ENCODE results near the gene NQO2.
A peak's percentile ranks its signal among the peaks of the same experiment; 100 is the strongest.
"Not testable (repeated sequence)": the region's sequence is repeated elsewhere in the genome, so short reads cannot be mapped to it uniquely, and the experiment has no call there.

Gene NQO2

DNA sequence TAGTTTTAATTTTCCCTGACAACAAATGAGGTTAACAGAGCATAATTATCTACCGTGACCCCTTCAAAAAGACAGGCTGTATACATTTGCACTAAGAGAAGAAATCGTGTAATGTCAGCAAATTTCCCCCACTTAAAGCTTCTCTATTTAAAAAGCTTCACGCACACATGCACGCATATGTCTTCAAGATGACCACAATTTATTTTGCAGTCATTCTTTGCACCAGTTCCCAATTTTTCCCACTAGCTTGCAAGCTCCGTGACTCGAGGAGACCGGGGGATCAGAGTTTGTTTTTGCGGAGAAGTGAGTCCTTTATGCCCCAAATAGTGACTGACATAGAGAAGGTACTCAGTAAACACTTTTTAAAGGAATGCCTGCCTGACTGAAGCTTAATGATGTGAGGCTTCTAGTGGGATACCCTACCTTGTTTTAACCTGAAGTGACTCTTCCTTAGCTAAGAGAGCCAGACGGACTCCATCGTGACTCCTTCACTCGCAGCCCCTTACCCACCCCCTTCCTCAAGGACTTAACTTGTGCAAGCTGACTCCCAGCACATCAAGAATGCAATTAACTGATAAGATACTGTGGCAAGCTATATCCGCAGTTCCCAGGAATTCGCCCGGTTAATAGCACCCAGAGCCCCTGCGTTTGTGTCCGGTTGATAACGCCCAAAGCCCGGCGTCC, 9.3 kb upstream of the NQO2 start:
- no peak for DNase-seq

- DNase-seq = no peak
These were observed 8.7 kb upstream of the NQO2 start for GRCh38 chr6:2990932-2991506.

DNA sequence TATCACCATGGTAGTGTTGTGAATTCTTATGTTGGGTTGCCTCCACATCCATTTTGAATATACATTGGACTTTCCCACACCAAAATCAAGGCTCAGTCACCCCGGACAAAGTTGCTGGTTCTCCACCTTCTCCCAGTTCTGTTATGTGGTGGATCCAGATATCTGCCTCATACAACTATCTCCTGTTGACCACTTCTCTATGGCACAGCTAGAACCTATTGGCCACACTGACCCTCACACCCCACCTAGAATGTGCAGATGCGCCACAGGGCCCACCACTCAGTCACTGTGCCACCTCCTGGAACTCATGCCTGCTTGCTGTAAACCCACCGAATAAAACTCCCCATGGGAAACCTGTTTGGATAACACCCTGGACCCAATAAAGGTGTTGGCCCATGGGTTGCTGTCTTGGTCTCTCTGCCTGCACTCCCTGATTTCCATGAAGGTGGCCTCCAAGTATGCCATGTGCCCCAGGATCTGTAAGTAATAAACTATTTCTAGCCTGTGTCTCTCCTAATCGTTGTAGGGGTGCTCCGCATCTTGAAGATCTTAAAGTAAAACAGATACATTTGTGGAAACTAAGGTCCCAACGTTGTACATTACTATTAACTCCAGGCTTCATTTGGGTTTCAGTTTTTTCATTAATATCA, 7.2 kb upstream of the NQO2 start:
- no peak for DNase-seq

DNA sequence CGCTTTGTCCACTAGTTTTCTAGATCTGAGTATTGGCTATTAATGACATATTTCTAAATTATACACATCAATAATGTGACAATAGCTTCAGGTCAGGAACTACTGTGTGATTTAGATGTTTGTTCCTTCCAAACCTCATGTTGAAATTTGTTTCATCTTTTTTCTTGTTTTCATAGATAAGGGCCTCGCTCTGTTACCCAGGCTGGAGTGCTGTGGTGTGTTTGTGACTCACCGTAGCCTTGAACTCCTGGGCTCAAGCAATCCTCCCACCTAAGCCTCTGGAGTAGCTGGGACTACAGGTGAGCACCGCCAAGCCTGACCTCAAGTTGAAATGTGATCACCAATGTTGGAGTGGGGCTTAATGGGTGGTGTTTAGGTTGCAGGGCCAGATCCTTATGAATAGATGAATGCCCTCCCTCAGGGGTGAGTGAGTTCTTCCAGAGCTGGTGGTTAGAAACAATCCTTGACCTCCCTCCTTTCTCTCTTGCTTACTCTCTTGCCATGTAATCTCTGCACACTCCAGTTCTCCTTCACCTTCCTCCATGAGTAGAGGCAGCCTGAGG, 5.9 kb upstream of the NQO2 start:
- DNase-seq = no peak

DNA sequence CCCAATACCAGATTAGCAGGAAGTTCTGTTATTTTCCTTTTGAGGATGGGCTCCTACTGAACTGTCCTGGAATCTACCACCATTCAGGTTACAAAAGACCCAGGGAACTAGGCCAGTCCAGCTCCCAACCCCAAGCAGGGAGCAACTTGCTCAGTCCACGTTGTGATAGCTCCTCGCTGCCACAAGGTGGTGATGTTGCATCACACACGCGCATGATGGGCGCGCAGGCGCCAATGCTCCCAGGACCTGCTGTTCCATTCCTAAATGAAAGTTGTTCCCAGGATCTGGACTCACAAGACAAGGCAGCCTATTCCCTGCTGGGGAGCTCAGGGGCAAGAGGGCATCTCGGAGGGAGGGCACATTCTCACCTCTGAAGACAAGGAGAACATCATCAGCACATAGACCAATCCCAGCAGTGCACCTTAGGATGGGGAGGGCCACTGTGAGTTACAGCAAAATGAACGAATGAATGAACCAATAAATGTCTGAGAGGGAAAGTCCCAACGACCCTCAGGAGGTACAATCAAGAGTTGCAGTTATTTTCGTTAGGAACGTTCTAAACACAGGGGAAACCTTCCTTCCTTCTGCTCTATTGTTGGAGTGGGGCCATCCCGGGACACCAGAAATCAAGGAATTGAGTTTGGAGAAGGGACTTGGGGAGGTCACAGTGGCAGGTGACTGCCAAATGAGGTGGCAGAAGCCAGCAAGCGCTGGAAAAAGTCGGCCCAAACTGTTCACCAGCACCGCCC, 1.3 kb upstream of the NQO2 start:
- not testable (repeated sequence) for DNase-seq

DNA sequence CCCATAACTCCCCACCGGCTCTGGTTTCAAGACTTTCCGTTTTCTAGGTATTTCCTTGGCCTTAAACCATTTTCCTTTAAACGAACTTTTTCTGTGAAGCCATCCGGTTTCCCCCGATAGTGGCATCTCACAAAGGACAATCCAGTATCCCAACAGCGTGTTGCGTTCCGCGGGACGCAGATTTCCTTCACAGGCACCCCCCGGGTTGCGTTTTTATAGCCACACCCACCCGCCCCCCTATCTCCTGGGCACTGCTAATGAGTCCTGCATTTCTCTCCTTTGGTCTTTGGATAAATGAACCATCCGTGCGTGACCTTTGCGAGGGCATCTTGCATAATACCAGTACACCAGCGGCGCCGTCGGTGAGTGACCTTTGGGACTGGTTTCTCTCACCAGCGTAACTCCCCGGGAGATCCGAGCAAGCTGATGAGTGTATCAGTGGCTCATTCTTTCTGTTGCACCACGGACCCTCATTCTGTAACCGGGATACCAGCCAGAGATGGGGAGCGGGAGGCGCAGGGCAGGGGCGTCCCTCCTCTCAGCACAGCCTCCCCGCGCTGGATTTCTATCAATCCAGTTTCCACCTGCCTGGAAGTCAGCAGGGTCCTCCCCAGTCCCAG, 586 bp upstream of the NQO2 start:
- DNase-seq = peak; percentile 83

DNA sequence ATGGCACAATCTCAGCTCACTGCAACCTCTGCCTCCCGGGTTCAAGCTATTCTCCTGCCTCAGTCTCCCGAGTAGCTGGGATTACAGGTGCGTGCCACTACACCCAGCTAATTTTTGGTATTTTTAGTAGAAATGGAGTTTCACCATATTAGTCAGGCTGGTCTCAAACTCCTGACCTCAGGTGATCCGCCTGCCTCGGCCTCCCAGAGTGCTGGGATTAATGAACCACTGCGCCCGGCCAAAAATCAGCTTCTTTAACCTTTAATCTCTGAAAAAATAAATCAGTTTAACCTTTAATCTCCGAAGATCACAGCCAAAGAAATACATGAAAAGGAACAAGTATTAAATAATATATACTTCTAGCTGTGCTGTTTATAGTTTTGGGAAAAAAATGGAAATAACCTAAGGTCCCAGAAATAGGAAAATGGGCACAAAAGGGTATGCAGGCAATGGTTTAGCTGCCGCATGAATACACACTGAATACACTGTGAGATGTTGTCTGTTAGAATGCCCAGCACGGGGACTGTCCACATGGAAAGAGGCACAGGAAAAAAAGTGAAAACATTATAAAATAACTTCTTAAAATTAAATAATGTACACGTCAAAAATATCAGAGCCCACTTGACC, 1.6 kb downstream of the NQO2 start:
- DNase-seq = no peak

DNA sequence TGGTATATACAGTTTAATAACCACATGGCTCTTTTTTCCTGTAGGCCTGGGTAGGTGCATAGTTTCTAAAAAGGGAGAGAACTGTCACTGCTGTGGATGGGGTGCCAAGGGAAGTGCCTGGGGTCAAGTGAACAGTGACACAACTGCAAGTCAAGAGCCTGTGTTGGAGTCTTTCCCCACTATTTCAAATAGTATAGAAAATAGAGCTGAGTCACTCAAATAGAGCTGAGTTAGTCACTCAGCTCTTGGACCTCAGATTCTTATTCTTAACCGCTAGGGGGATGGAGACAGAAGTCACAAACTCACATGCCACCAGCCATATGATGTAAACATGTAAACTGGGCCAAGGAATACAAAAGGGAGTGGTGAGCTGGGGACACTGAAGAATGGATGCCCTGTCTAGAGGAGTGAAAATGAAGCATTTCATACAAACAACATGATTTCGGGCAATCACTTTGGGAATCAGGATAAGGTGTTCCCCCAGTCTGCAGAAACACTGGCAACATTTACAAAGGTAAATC, 2.1 kb downstream of the NQO2 start:
- no peak for DNase-seq

DNA sequence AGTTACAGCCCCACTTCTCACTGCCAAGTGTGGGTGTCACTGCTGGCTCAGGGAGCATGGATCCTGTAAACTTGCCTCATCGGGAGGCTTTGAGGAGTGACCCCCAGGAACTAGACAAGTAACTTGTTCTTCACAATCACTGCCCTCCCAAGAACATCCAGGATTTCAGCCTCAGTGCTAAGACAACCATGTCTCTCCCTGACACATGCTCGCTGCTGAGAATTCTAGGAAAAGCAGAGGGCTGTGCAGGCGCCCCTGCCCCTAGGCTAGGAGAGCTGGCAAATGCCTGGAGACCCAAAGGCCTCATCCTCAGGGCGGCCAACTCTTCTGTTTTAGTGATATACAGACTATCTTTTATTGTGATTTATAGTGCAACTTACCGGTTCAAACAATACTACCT, 3.5 kb downstream of the NQO2 start:
- not testable (repeated sequence) for DNase-seq

DNA sequence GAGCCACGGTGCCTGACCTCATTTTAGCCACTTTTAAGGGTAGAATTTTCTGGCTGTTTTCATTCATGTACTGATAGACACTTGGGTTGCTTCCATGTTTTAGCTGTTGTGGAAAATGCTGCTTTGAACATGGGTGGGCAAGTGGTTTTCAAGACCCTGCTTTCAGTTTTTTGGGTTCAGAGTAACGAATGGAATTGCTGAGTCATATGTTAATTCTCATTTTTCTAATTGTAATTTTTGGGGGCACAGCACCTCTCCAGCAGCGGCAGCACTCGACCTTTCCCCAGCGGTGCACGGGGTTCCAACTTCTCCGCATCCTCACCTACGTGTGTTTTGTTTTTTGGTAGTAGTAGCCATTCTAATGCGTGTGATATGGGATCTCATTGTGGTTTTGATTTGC, 5.4 kb downstream of the NQO2 start:
- DNase-seq = no peak

DNA sequence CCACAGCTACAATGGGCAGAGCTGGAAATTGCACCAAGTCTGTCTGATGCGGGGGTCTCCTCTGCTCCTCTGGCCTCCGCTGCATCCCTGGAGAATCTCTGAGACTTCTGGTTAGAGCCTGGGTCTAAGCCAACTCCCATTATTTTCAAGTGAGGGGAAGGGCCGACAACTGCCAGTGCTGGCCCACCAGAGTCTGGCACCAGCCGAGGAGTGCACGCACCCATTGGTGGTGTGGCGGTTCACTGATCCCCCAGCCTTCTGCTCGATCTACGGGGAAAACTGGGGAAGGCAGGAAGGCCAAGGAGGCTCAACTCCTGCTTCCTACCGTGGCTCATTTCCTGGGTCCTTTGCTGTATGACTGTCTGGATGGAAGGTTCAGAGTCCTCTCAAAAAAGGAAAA, 6.2 kb downstream of the NQO2 start:
- DNase-seq = no peak

DNA sequence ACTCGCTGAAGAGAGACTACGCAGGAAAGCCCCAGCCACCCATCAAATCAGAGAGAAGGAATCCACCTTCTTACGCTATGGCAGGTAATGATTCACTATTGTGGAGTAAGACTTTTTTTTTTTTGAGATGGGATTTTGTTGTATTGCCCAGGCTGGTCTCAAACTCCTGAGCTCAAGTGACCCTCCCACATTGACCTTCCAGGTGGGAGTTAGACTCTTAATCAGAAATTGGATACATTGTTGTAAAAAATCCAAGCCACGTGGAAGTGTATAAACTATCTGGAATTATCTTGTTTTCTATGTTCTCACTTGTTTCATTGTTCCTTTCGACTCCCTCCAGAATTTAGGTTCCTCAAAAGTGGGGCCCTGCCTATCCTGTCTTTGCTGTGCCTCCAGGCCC, 6.8 kb downstream of the NQO2 start:
- no peak for DNase-seq

DNA sequence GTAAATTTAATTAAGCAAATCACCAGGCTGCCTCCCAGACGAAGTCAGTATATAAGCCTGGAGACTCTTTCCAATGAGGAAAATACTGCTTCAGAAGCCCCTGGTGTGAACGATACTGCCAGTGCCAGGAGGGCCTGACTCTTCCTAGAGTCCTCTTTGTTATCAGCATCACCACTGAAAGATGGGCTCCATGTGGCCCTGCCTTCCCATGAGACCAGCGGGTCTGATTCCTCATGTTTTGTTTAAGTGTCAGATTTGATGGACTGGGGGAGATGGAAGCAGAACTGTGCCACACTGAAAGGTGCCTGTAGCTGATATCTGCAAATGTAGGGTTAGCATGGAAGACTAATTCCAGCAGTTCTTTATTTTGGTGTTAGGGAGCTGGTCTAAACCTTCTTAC, 7.9 kb downstream of the NQO2 start:
- no peak for DNase-seq

GRCh38 chr6:3008712-3009265, 9.1 kb downstream of the NQO2 start:
- not testable (repeated sequence) for DNase-seq

GRCh38 chr6:3009930-3010329, 10.2 kb downstream of the NQO2 start:
- DNase-seq = no peak

- DNase-seq = no peak
These were observed 11.5 kb downstream of the NQO2 start for GRCh38 chr6:3011158-3011557.

GRCh38 chr6:3011592-3011991, 11.9 kb downstream of the NQO2 start:
- DNase-seq = no peak

- peak; percentile 49 for DNase-seq
These were observed 13.8 kb downstream of the NQO2 start for GRCh38 chr6:3013486-3013885.

- DNase-seq = no peak
These were observed 14.4 kb downstream of the NQO2 start for GRCh38 chr6:3013901-3014674.

DNA sequence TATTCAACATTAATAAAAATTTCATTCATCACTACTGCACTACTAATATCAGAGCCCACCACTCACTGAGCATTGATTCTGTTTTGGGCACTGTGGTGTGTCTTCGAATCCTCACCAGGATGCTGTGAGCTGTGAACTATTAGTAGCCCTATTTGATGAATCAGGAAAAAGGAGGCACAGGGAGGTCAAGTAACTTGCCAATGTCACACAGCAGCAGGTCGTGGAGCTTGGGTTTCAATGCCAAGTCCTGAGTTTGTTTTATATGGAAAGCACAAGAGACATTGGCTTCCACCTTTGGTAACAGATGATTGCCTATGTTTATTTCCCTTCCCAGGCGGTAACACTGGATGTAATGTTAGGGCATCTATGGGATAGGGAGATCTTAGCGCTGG, 15.0 kb downstream of the NQO2 start:
- no peak for DNase-seq

GRCh38 chr6:3015144-3015543, 15.4 kb downstream of the NQO2 start:
- DNase-seq = no peak
